Astrocyte of the cerebellum (primary cell): ENCODE measurements around the gene QDPR.
A peak's percentile ranks its signal among the peaks of the same experiment; 100 is the strongest.

Experiments
- DNase-seq: peaks from one replicate; pipeline ENCODE4 v3.0.0-alpha.2; 2011; ENCODE audit warnings: low read depth
- H3K4me3 ChIP-seq: 2 replicates; pipeline ENCODE4 v1.5.1; 2011; ENCODE audit warnings: mild to moderate bottlenecking, low read depth, low read length, moderate library complexity
- CTCF ChIP-seq: IDR thresholded peaks from 2 replicates; pipeline ENCODE4 v1.5.1; 2012; ENCODE audit warnings: low read length, low read depth, moderate library complexity, mild to moderate bottlenecking; ENCODE audit errors: missing control alignments
- in situ Hi-C: cut with HindIII; loops from 2 replicates; pipeline ENCODE4 v1.10.0; 2017; ENCODE audit warnings: low sequenced_read_pairs

Gene QDPR

GRCh38 chr4:17516980-17517379 lies 5.1 kb upstream of the QDPR start:
- in situ Hi-C loops: no loop called here
- DNase-seq: no peak
- no peak overlapping the region for H3K4me3 ChIP-seq
- no peak for TF ChIP-seq CTCF

GRCh38 chr4:17515445-17516407 lies 3.8 kb upstream of the QDPR start:
- no peak for DNase-seq
- no peak overlapping the region for H3K4me3 ChIP-seq
- TF ChIP-seq CTCF: no peak
- in situ Hi-C loops: no loop called here

GRCh38 chr4:17514865-17515264 lies 3.0 kb upstream of the QDPR start, which contains the start of gene CLRN2:
Gene CLRN2, plus strand, starts transcription at chr4:17515165. Its CDS starts 102 bp downstream, at chr4:17515267.
- no peak within 1 kb of the TSS for H3K4me3 ChIP-seq
- no peak for DNase-seq
- no peak for TF ChIP-seq CTCF
- in situ Hi-C loops: no loop called here

GRCh38 chr4:17512973-17513665 lies 1.2 kb upstream of the QDPR start:
- in situ Hi-C loops: no loop called here
- H3K4me3 ChIP-seq: no peak overlapping the region
- TF ChIP-seq CTCF: no peak
- DNase-seq: no peak

GRCh38 chr4:17511509-17511949 lies 361 bp downstream of the QDPR start:
- no peak for TF ChIP-seq CTCF
- in situ Hi-C loops: no loop called here
- no peak for DNase-seq
- peak overlapping the region; percentile 66 for H3K4me3 ChIP-seq

GRCh38 chr4:17511051-17511450 lies 839 bp downstream of the QDPR start:
- in situ Hi-C loops: no loop called here
- no peak for DNase-seq
- H3K4me3 ChIP-seq: peak overlapping the region; percentile 66
- TF ChIP-seq CTCF: no peak
